ENCODE data around the gene MYLIP.

DNA sequence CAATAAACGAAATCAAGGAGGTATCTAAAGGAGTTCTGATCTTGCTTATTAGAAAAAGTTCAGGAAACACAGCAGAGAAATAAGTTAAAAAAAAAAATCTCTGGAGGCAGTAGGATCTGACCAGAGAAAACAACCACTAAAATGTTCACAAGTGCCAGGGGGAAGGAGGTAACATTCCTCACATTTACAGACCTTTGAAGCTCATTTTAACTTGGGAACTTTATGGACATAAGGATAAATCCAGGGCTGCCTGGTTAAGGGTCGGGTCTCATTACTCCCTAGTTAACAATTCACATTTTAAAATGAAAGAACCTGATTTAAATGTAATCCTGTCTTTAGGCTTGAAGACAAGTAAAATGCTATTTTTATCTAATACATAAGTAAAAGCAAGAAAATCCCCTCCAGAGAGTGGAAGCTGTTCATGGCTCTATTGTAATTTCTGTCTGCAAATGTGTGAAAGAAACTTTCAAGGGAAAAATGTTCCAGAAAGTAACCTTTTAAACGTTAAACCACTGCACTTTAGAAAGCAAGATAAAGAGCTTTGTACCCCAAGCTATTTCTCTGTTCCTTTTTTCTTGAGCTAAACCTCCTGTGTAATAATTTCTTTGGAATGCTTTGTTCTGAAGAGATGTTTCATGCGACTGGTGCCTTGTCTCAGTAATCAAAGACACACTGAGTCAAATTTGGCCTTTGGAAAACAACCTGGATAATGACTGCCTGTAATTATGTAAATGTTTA, 38.2 kb downstream of the MYLIP start:
- TF ChIP-seq NR2C2 (CRISPR knock-in tag; IDR thresholded peaks at IDR 0.05): no peak
- TF ChIP-seq, protein P1, sequence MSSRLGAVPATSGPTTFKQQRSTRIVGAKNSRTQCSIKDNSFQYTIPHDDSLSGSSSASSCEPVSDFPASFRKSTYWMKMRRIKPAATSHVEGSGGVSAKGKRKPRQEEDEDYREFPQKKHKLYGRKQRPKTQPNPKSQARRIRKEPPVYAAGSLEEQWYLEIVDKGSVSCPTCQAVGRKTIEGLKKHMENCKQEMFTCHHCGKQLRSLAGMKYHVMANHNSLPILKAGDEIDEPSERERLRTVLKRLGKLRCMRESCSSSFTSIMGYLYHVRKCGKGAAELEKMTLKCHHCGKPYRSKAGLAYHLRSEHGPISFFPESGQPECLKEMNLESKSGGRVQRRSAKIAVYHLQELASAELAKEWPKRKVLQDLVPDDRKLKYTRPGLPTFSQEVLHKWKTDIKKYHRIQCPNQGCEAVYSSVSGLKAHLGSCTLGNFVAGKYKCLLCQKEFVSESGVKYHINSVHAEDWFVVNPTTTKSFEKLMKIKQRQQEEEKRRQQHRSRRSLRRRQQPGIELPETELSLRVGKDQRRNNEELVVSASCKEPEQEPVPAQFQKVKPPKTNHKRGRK (CRISPR knock-in tag; IDR thresholded peaks at IDR 0.05; ENCODE audit: borderline replicate concordance): no peak
- TF ChIP-seq, protein P2, sequence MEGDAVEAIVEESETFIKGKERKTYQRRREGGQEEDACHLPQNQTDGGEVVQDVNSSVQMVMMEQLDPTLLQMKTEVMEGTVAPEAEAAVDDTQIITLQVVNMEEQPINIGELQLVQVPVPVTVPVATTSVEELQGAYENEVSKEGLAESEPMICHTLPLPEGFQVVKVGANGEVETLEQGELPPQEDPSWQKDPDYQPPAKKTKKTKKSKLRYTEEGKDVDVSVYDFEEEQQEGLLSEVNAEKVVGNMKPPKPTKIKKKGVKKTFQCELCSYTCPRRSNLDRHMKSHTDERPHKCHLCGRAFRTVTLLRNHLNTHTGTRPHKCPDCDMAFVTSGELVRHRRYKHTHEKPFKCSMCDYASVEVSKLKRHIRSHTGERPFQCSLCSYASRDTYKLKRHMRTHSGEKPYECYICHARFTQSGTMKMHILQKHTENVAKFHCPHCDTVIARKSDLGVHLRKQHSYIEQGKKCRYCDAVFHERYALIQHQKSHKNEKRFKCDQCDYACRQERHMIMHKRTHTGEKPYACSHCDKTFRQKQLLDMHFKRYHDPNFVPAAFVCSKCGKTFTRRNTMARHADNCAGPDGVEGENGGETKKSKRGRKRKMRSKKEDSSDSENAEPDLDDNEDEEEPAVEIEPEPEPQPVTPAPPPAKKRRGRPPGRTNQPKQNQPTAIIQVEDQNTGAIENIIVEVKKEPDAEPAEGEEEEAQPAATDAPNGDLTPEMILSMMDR (IDR thresholded peaks at IDR 0.05): no peak
- no peak for TF ChIP-seq ELF4 (CRISPR knock-in tag; IDR thresholded peaks at IDR 0.05; ENCODE audit: low read depth)
